H1 (cell line): Measurements from ENCODE around the gene AXIN2. TPM values are rescaled to one million over a fixed set of nuclear protein-coding genes. Genes with fewer than 3 reads are reported as not detected.

Experiments
- CTCF ChIA-PET: fragments of 300-600 bp; sonication (Branson Sonifier 250); formaldehyde crosslinking; loops from one replicate; lab custom pipeline; 2021; ENCODE audit not compliant: partially characterized antibody; lab: Charles Lee
- POLR2A ChIA-PET: fragments of 300-600 bp; sonication (Branson Sonifier 250); formaldehyde crosslinking; loops from one replicate; lab custom pipeline; 2021; ENCODE audit warnings: inconsistent platforms; ENCODE audit not compliant: partially characterized antibody; lab: Charles Lee
- DNase-seq, 2 experiments: peaks; one replicate each; pipeline versions ENCODE4 v3.0.0 to v3.0.0-alpha.2; 2010 to 2022; ENCODE audit warnings: low spot score in 2 of 2, low read depth in 1 of 2, mixed read lengths in 1 of 2
- FAIRE-seq: peaks from 2 replicates; lab custom pipeline; 2011; peaks lifted over from hg19 to GRCh38; lab: Jason Lieb, UNC
- H2AFZ ChIP-seq: 2 replicates; pipeline ENCODE4 v1.8.1; 2012; ENCODE audit warnings: low read length, inconsistent platforms
- H2AK5ac ChIP-seq: 2 replicates; pipeline ENCODE4 v1.6.1; 2013; ENCODE audit warnings: low read depth, low read length
- H2BK120ac ChIP-seq: replicated peaks from 2 replicates; pipeline ENCODE3; 2013; ENCODE audit warnings: low read depth, low read length, inconsistent platforms
- H2BK12ac ChIP-seq: 2 replicates; pipeline ENCODE4 v1.6.1; 2013; ENCODE audit warnings: low read depth, low read length
- H2BK15ac ChIP-seq: 2 replicates; pipeline ENCODE4 v1.6.1; 2013; ENCODE audit warnings: low read length
- H2BK20ac ChIP-seq: 2 replicates; pipeline ENCODE4 v1.6.1; 2013; ENCODE audit warnings: low read length
- H2BK5ac ChIP-seq: 2 replicates; pipeline ENCODE4 v1.6.1; 2013; ENCODE audit warnings: low read depth, low read length
- H3K14ac ChIP-seq: 2 replicates; pipeline ENCODE4 v1.6.1; 2013; ENCODE audit warnings: inconsistent platforms; ENCODE audit not compliant: insufficient read length
- H3K18ac ChIP-seq: 2 replicates; pipeline ENCODE4 v1.6.1; 2013; ENCODE audit warnings: low read length; ENCODE audit errors: extremely low read depth
- H3K23ac ChIP-seq: 2 replicates; pipeline ENCODE4 v1.6.1; 2013; ENCODE audit warnings: inconsistent platforms; ENCODE audit not compliant: insufficient read length
- H3K23me2 ChIP-seq: 2 replicates; pipeline ENCODE4 v1.6.1; 2013; ENCODE audit warnings: low read depth, low read length
- H3K27ac ChIP-seq: 2 replicates; pipeline ENCODE4 v1.6.1; 2011; ENCODE audit warnings: low read depth, low read length, inconsistent platforms
- H3K27me3 ChIP-seq, 4 experiments: replicated peaks in 1 of 4; 1 replicate in 1 of 4; 2 replicates in 3 of 4; pipeline versions ENCODE4 v1.6.1 to v1.8.1; 2011 to 2013; ENCODE audit warnings: low read length in 3 of 4, mild to moderate bottlenecking in 3 of 4, inconsistent platforms in 2 of 4, mixed read lengths in 2 of 4, moderate library complexity in 1 of 4; ENCODE audit not compliant: control insufficient read depth in 3 of 4, insufficient read depth in 3 of 4; ENCODE audit errors: extremely low read depth in 1 of 4
- H3K36me3 ChIP-seq, 4 experiments: 2 replicates each; pipeline versions ENCODE4 v1.6.1 to v1.8.1; 2011 to 2013; ENCODE audit warnings: mild to moderate bottlenecking in 4 of 4, low read length in 3 of 4, moderate library complexity in 2 of 4, control low read depth in 1 of 4, inconsistent platforms in 1 of 4; ENCODE audit not compliant: insufficient read depth in 4 of 4, control insufficient read depth in 2 of 4
- H3K4ac ChIP-seq: replicated peaks from 2 replicates; pipeline ENCODE3; 2013; ENCODE audit warnings: low read length, low read depth, mixed read lengths, inconsistent platforms; ENCODE audit not compliant: insufficient read length
- H3K4me1 ChIP-seq, 4 experiments: replicated peaks in 1 of 4; 1 replicate in 1 of 4; 2 replicates in 3 of 4; pipeline versions ENCODE4 v1.6.1 to v1.8.1; 2011 to 2013; ENCODE audit warnings: low read length in 3 of 4, inconsistent platforms in 2 of 4, mixed read lengths in 1 of 4; ENCODE audit not compliant: insufficient read depth in 4 of 4, control insufficient read depth in 3 of 4
- H3K4me2 ChIP-seq, 2 experiments: 2 replicates each; pipeline versions ENCODE4 v1.6.1 to v1.8.1; 2011 to 2013; ENCODE audit warnings: low read depth in 2 of 2, low read length in 2 of 2, control low read depth in 1 of 2, inconsistent platforms in 1 of 2, mild to moderate bottlenecking in 1 of 2; ENCODE audit not compliant: insufficient read depth in 1 of 2
- H3K4me3 ChIP-seq, 4 experiments: fragments of 200-600, 300-600 bp in 1 of 4; sonication (generic), shearing (Covaris generic), sonication (Bioruptor Twin) in 1 of 4; 2 replicates each; pipeline versions ENCODE4 v1.5.1 to v1.8.1; 2011 to 2016; ENCODE audit warnings: low read length in 4 of 4, low read depth in 3 of 4, control low read depth in 2 of 4, inconsistent platforms in 2 of 4, mild to moderate bottlenecking in 2 of 4, mixed read lengths in 1 of 4, moderate library complexity in 1 of 4; ENCODE audit not compliant: insufficient read depth in 2 of 4; ENCODE audit errors: extremely low read depth in 1 of 4
- H3K56ac ChIP-seq: replicated peaks from 2 replicates; pipeline ENCODE3; 2013; ENCODE audit warnings: low read depth, mild to moderate bottlenecking, mixed read lengths, low read length, inconsistent platforms; ENCODE audit not compliant: insufficient read length
- H3K79me1 ChIP-seq: 2 replicates; pipeline ENCODE4 v1.6.1; 2013; ENCODE audit warnings: low read depth, low read length, control low read depth
- H3K79me2 ChIP-seq, 2 experiments: 2 replicates each; pipeline versions ENCODE4 v1.6.1 to v1.8.1; 2012 to 2013; ENCODE audit warnings: low read length in 2 of 2, mild to moderate bottlenecking in 2 of 2, inconsistent platforms in 1 of 2; ENCODE audit not compliant: insufficient read depth in 2 of 2, control insufficient read depth in 1 of 2
- H3K9ac ChIP-seq, 4 experiments: replicated peaks in 1 of 4; 1 replicate in 1 of 4; 2 replicates in 3 of 4; pipeline versions ENCODE4 v1.6.1 to v1.8.1; 2011 to 2013; ENCODE audit warnings: low read depth in 3 of 4, low read length in 3 of 4, control low read depth in 2 of 4, mild to moderate bottlenecking in 2 of 4, moderate library complexity in 2 of 4, inconsistent platforms in 1 of 4; ENCODE audit errors: extremely low read depth in 1 of 4
- H3K9me3 ChIP-seq, 2 experiments: 2 replicates each; pipeline versions ENCODE4 v1.6.1 to v1.8.1; 2012 to 2013; ENCODE audit warnings: mild to moderate bottlenecking in 2 of 2, moderate library complexity in 2 of 2, control low read depth in 1 of 2, inconsistent platforms in 1 of 2, low read depth in 1 of 2, low read length in 1 of 2, mixed read lengths in 1 of 2; ENCODE audit not compliant: insufficient read depth in 2 of 2
- H4K20me1 ChIP-seq, 2 experiments: replicated peaks in 1 of 2; 2 replicates each; pipeline versions ENCODE3 to v1.8.1; 2011 to 2013; ENCODE audit warnings: inconsistent platforms in 2 of 2, low read length in 2 of 2, mild to moderate bottlenecking in 1 of 2; ENCODE audit not compliant: insufficient read depth in 2 of 2, control insufficient read depth in 1 of 2
- H4K5ac ChIP-seq: 2 replicates; pipeline ENCODE4 v1.6.1; 2013; ENCODE audit warnings: low read length, low read depth, mixed read lengths, inconsistent platforms; ENCODE audit not compliant: insufficient read length
- H4K8ac ChIP-seq: 2 replicates; pipeline ENCODE4 v1.8.0; 2013; ENCODE audit warnings: mild to moderate bottlenecking, moderate library complexity, low read length, inconsistent platforms; ENCODE audit not compliant: insufficient read depth; ENCODE audit errors: extremely low read depth
- H4K91ac ChIP-seq: replicated peaks from 2 replicates; pipeline ENCODE3; 2013; ENCODE audit warnings: low read length, mixed read lengths, inconsistent platforms; ENCODE audit not compliant: insufficient read length
- WGBS, 2 experiments: shearing (Covaris generic) in 1 of 2; methylation state at CpG; one replicate each; pipeline versions ENCODE4 v1.1.6 to v1.1.7; 2013 to 2015; ENCODE audit warnings: low lambda C conversion rate in 2 of 2, mixed read lengths in 2 of 2, inconsistent platforms in 1 of 2, low coverage in 1 of 2, missing lambda C conversion rate in 1 of 2; ENCODE audit not compliant: insufficient replicate concordance in 2 of 2, insufficient coverage in 1 of 2, insufficient read length in 1 of 2; ENCODE audit errors: extremely low coverage in 1 of 2, missing lambda C conversion rate in 1 of 2; 5-methylcytosine and 5-hydroxymethylcytosine counted together
- polyA plus RNA-seq, 7 experiments: library from polyadenylated mRNA; depleted of rRNA in 3 of 7; stranded (reverse) in 5 of 7; unstranded in 2 of 7; fragments of >200 nt in 5 of 7; fragments of 200-250 nt in 2 of 7; gene quantifications; 1 replicate in 5 of 7; 2 replicates in 1 of 7; 4 replicates in 1 of 7; pipeline versions ENCODE4 v1.2.1 to v1.2.3, GENCODE V29; 2011 to 2013; ENCODE audit warnings: missing spikeins in 2 of 7, mixed read lengths in 2 of 7
- total RNA-seq: library from RNA; stranded (reverse); fragmentation: NEBNext Ultra II Directional; extraction: Animal tissue kit (Norgen Biotek cat#: 25700); gene quantifications from 2 replicates; pipeline ENCODE4 v1.2.1, GENCODE V29; 2021

Gene AXIN2
- total and polyA plus RNA-seq, 2 of the 8 experiments (the other 6 are each of a cell fraction or from before 2014, with no cell fraction given), result 17.7 to 33.4 TPM

DNA sequence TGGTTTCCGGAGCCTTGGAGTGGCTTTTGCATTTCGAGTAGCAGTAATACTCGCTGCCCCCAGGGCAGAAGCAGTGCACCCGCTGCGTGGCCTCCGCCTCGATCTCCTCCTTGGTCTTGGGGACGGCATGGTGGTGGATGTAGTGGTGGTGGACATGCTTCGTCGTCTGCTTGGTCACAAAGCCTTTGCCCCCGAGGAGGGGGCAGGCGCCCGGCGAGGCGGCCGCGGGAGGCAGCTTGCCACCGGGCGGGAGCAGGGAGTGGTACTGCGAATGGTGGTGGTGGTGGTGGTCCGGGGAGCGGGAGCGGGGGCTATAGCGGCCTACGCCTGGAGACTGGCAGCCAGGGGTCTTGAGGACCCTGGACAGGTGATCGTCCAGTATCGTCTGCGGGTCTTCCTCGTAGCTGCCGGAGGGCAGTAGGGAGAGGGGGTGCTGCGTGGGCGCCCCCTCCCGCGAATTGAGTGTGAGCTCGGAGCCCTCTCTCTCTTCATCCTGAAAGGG, 24.1 kb downstream of the AXIN2 start:
- no peak overlapping the region for H2BK120ac ChIP-seq
- H2AFZ ChIP-seq, result no peak overlapping the region
- H3K79me2 ChIP-seq, result peaks cover 0 to 28% of the 10 kb centered on the region in 2 experiments; a peak in 2 of 4 replicates
- no peaks in the 10 kb centered on the region for H3K9me3 ChIP-seq
- ChIA-PET POLR2A (no interaction called here), CTCF (interaction anchor here (0.7 to 10.2 kb wide), 2 partner anchors 14 to 19 kb away, joined by 3 to 62 read pairs; no protein-coding TSS in a partner anchor)
- H3K4ac ChIP-seq, result no peak overlapping the region
- no peak overlapping the region for H3K4me2 ChIP-seq
- no peak overlapping the region for H2BK12ac ChIP-seq
- no peak overlapping the region for H3K27ac ChIP-seq
- H3K14ac ChIP-seq, result no peak overlapping the region
- H3K4me1 ChIP-seq, result peaks cover 2 to 14% (median 8%) of the 10 kb centered on the region in 4 experiments
- peaks cover 28 to 85% (median 56%) of the 10 kb centered on the region in 4 experiments for H3K36me3 ChIP-seq
- DNase-seq (no peak), FAIRE-seq (no peak)
- no peak overlapping the region for H2AK5ac ChIP-seq
- no peak overlapping the region for H3K23ac ChIP-seq
- H3K56ac ChIP-seq, result no peak overlapping the region
- H4K8ac ChIP-seq, result no peak overlapping the region; the same call in 1 of the 2 replicates
- no peak overlapping the region for H3K9ac ChIP-seq
- H4K5ac ChIP-seq, result no peak overlapping the region
- 91% methylated on average over 19 of the region's 35 CpGs; no CpG with 5 or more reads in 1 of the 2 experiments for WGBS, 2 experiments
- no peaks in the 10 kb centered on the region for H3K23me2 ChIP-seq
- H2BK5ac ChIP-seq, result no peak overlapping the region; the same call in 1 of the 2 replicates
- peaks cover 13% of the 10 kb centered on the region for H3K79me1 ChIP-seq
- H2BK15ac ChIP-seq, result no peak overlapping the region
- H3K18ac ChIP-seq, result no peak overlapping the region
- no peak overlapping the region for H2BK20ac ChIP-seq
- H4K20me1 ChIP-seq, result peaks cover 0 to 20% of the 10 kb centered on the region in 2 experiments
- no peaks in the 10 kb centered on the region for H3K27me3 ChIP-seq
- H3K4me3 ChIP-seq, result no peak overlapping the region
- no peak overlapping the region for H4K91ac ChIP-seq
